Testis (tissue), 3 donors: ENCODE data around the gene CERKL. TPM values are rescaled to one million over a fixed set of nuclear protein-coding genes. Genes with fewer than 3 reads are reported as not detected.

ENCODE experiments used
- DNase-seq: peaks from one replicate; pipeline ENCODE4 v3.0.0-alpha.2; 2019
- H3K27ac ChIP-seq, 2 donors: fragments of 200-600 bp; sonication (generic); one replicate each; pipeline ENCODE4 v1.5.1; 2019
- H3K27me3 ChIP-seq: fragments of 200-600 bp; sonication (generic); one replicate; pipeline ENCODE4 v1.5.1; 2019
- H3K36me3 ChIP-seq: fragments of 200-600 bp; sonication (generic); one replicate; pipeline ENCODE4 v1.5.1; 2017; ENCODE audit warnings: low read depth; ENCODE audit errors: missing control alignments
- H3K4me1 ChIP-seq: fragments of 200-600 bp; sonication (generic); one replicate; pipeline ENCODE4 v1.5.1; 2019
- H3K4me3 ChIP-seq, 2 donors: fragments of 200-600 bp; sonication (generic); one replicate each; pipeline ENCODE4 v1.5.1; 2017 to 2019
- H3K9me3 ChIP-seq: fragments of 200-600 bp; sonication (generic); one replicate; pipeline ENCODE4 v1.5.1; 2017
- POLR2A ChIP-seq: fragments of 450-650 bp; IDR thresholded peaks from one replicate; pipeline ENCODE4 v1.6.1; 2017; ENCODE audit warnings: antibody characterized with exemption, mild to moderate bottlenecking, moderate library complexity
- WGBS, 2 donors: methylation state at CpG; one replicate each; pipeline ENCODE4 v1.1.5; 2018; 5-methylcytosine and 5-hydroxymethylcytosine counted together
- intact Hi-C: fragments of 100-400 bp; cut with DNase I; formaldehyde crosslinking; loops from one replicate; pipeline ENCODE4 v1.15.1; 2023; ENCODE audit warnings: low total_unique reads
- polyA plus RNA-seq: library from polyadenylated mRNA; stranded (reverse); fragments of 350-450 nt; fragmentation: Illumina TruSeq; extraction: RNeasy Lipid Tissue Mini Kit (QIAGEN cat#74804); gene quantifications from one replicate; pipeline ENCODE4 v1.2.3, GENCODE V29; 2014; ENCODE audit warnings: low read depth, low replicate concordance; ENCODE audit not compliant: insufficient read depth
- total RNA-seq, 2 donors: library from RNA; depleted of rRNA; stranded (reverse); fragments of >200 nt; gene quantifications; one replicate each; pipeline ENCODE4 v1.2.3, GENCODE V29; 2016
- TF ChIP-seq, protein P1 (sequence below), 3 experiments: fragments of 450-650 bp in 2 of 3; fragments of 200-600 bp in 1 of 3; sonication (generic) in 1 of 3; IDR thresholded peaks; one replicate each; pipeline ENCODE4 v1.5.1; 2016 to 2019; ENCODE audit warnings: antibody characterized with exemption in 3 of 3, mild to moderate bottlenecking in 2 of 3, moderate library complexity in 1 of 3

The CERKL gene
- total and polyA plus RNA-seq, 3 donors from 2014 or later: 0.62 to 2.2 (median 2.1) TPM

DNA sequence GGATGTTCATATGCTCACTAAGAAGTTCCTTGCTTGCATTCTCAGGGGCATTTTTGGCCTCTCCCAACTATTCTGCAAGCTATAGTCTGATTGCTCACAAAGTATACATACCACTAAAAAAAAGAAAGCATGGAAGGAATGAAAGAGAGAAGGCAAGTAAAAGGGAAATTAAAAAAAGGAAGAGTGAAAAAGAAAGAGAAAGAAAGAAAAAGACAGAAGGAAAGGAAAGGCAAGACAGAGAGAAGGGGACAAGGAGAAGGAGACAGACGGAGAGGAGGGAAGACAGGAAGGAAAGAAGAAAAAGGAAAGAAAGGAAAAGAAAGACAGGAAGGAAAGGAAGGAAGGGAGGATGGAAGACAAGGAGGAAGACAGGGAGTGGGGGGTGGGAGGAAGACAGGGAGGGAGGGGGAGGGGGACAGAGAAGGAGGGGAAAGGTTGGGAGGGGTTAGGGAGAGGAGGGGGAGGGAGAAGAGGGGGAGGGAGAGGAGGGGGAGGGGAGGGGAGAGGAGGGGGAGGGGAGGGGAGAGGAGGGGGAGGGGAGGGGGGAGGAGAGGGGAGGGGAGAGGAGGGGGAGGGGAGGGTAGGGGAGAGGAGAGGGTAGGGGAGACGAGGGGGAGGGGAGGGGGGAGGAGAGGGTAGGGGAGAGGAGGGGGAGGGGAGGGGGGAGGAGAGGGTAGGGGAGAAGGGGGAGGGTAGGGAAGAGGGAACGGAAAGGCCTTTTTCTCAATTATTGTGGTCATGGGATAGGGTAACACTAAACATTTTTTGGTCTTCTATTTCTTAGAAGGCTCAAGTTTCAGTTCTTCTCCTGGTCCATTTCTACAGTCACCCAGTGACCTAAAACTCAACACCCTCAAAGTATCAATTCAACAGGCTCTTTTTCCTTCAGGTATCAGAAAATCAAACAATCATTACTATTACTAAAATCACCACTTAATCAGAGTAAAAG, 50.7 kb downstream of the CERKL start:
- Histone ChIP-seq H3K9me3 (no peaks in the 10 kb centered on the region), H3K36me3 (no peaks in the 10 kb centered on the region), H3K4me3 (no peak overlapping the region), H3K27ac (no peak overlapping the region), H3K27me3 (no peaks in the 10 kb centered on the region), H3K4me1 (no peaks in the 10 kb centered on the region)
- TF ChIP-seq, protein P1, sequence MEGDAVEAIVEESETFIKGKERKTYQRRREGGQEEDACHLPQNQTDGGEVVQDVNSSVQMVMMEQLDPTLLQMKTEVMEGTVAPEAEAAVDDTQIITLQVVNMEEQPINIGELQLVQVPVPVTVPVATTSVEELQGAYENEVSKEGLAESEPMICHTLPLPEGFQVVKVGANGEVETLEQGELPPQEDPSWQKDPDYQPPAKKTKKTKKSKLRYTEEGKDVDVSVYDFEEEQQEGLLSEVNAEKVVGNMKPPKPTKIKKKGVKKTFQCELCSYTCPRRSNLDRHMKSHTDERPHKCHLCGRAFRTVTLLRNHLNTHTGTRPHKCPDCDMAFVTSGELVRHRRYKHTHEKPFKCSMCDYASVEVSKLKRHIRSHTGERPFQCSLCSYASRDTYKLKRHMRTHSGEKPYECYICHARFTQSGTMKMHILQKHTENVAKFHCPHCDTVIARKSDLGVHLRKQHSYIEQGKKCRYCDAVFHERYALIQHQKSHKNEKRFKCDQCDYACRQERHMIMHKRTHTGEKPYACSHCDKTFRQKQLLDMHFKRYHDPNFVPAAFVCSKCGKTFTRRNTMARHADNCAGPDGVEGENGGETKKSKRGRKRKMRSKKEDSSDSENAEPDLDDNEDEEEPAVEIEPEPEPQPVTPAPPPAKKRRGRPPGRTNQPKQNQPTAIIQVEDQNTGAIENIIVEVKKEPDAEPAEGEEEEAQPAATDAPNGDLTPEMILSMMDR (IDR thresholded peaks at IDR 0.05): no peak
- no peak for TF ChIP-seq POLR2A
- intact Hi-C loops: no loop called here
- WGBS, 2 donors: 83 to 84% methylated on average over 2 to 3 of the region's 3 CpGs
- no peak for DNase-seq

DNA sequence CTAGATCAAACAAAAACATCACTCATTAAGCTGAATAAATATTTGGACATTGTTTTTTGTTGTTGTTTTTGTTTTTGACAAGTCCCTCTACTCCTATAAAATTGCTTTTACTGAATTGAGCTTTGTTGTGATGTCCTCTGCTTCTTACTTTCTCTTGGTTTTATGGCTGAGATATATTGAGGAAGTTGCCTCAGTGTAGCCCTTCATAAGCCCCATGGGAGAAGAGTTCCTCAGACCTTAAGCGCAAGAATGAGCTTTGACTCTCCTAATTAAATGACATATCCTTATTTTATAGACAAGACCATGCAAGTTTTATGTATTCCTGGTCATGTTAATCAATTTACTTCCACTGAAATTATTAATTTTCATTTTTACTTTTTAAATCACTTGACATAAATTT, 54.9 kb downstream of the CERKL start:
- no peak for DNase-seq
- intact Hi-C loops: no loop called here
- H3K27ac ChIP-seq: no peak overlapping the region
- WGBS, 2 donors: 93 to 100% methylated on average over 1 of the region's 1 CpG
- no peaks in the 10 kb centered on the region for H3K4me1 ChIP-seq
- H3K27me3 ChIP-seq: no peaks in the 10 kb centered on the region
- TF ChIP-seq, protein P1 (IDR thresholded peaks at IDR 0.05): no peak
- no peak for TF ChIP-seq POLR2A
- H3K9me3 ChIP-seq: no peaks in the 10 kb centered on the region
- H3K36me3 ChIP-seq: no peaks in the 10 kb centered on the region
- H3K4me3 ChIP-seq: no peak overlapping the region

DNA sequence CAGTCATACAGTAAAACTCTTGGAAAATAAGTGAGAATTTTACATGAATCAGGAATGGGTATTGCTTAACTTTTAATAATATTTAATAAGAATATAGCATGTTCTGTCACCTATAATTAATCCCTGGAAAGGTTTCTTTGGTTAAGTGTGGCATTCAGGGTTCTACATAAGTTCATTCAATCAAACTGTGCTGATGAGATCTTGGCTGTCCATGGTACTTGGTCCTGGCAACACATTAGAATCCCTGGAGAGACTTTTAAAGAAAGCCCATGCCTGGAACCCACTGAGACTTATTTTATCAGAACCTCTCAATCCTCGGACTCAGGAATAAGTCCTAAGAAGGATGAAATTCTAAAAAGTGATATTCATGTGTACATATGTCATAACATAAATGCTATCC, 60.3 kb downstream of the CERKL start:
- H3K4me1 ChIP-seq: no peaks in the 10 kb centered on the region
- no peaks in the 10 kb centered on the region for H3K36me3 ChIP-seq
- no peaks in the 10 kb centered on the region for H3K9me3 ChIP-seq
- no peaks in the 10 kb centered on the region for H3K27me3 ChIP-seq
- no peak for DNase-seq
- WGBS, 2 donors: 69 to 88% methylated on average over 1 of the region's 1 CpG
- intact Hi-C loops: no loop called here
- no peak overlapping the region for H3K27ac ChIP-seq
- no peak overlapping the region for H3K4me3 ChIP-seq
- TF ChIP-seq, protein P1 (IDR thresholded peaks at IDR 0.05): no peak
- no peak for TF ChIP-seq POLR2A

DNA sequence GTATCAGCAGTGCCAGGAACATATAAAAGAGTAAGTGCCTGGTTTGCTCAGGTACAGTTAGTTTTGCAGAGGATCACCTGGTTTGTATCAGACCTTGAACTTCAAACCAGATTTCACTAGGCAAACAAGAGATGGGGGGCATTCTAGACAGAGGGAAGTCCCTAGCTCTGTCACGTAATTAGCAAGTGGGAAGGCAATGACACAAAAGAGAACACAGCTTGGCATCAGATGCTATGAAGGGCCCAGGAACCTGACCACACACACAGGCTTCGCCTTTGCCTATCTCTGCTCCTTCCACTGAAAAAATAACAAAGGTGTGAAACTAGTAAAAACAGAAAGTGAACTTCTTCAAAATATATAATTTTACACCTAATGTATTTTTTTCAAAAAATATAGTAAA, 62.6 kb downstream of the CERKL start:
- 87 to 94% methylated on average over 2 of the region's 2 CpGs for WGBS, 2 donors
- no peak for TF ChIP-seq POLR2A
- DNase-seq: no peak
- Histone ChIP-seq H3K9me3 (no peaks in the 10 kb centered on the region), H3K4me1 (no peaks in the 10 kb centered on the region), H3K27ac (no peak overlapping the region), H3K27me3 (no peaks in the 10 kb centered on the region), H3K36me3 (no peaks in the 10 kb centered on the region), H3K4me3 (no peak overlapping the region)
- intact Hi-C loops: no loop called here

DNA sequence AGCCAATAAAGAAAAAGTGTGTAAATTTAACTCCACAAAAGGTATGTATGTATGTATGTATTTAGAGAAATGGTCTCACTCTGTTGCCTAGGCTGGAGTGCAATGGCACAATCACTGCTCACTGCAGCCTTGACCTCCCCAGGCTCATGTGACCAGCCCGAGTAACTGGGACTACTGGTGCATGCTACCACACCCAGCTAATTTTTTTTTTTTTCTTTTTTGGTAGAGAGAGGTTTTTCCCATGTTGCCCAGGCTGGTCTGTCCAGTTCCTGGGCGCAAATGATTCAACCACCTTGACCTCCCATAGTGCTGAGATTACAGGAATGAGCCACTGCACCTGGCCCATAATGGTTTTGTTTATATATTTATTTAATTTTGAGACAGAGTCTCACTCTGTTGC, 67.1 kb downstream of the CERKL start:
- intact Hi-C loops: no loop called here
- no peak overlapping the region for H3K27ac ChIP-seq
- DNase-seq: no peak
- 82 to 91% methylated on average over 2 of the region's 2 CpGs for WGBS, 2 donors
- H3K36me3 ChIP-seq: no peaks in the 10 kb centered on the region
- no peaks in the 10 kb centered on the region for H3K9me3 ChIP-seq
- no peaks in the 10 kb centered on the region for H3K4me1 ChIP-seq
- TF ChIP-seq, protein P1 (IDR thresholded peaks at IDR 0.05): no peak
- no peaks in the 10 kb centered on the region for H3K27me3 ChIP-seq
- no peak overlapping the region for H3K4me3 ChIP-seq
